ENCODE results near the gene STARD9. TPM values are rescaled to one million over a fixed set of nuclear protein-coding genes. Genes with fewer than 3 reads are reported as not detected.
"Not testable (repeated sequence)": the region's sequence is repeated elsewhere in the genome, so short reads cannot be mapped to it uniquely, and the experiment has no call there.

The STARD9 gene
- total and polyA plus RNA-seq, 12 donors, result 2.3 to 15.7 (median 6.1) TPM

DNA sequence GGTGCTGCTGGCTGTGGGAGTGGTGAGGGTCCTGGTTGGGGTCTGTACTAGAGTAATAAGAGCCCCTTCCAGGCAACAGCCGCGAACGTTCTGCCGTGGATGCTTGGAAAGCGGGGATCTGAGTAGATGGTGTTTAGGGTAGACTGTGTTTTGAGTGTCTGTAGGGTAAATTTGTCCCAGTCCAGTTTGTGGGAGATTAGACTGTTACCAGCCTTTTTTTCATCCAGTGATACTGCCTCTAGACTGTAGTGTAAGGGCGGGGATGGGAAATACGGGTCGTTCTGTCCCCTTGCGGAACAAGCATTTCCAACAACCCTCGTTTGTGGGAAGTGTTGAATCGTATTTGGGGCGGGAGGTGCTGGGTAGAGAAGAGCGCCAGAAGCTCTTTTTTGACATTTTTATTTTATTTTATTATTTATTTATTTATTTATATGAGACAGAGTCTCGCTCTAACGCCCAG lies 26.3 kb upstream of the STARD9 start:
- H3K9me3 ChIP-seq, result no peaks in the 10 kb centered on the region
- peaks cover 3 to 61% (median 26%) of the 10 kb centered on the region in 9 donors for H3K4me1 ChIP-seq
- WGBS, 2 donors, result 0% methylated on average over 15 of the region's 15 CpGs
- intact Hi-C loops (cut with DNase I), result loop anchor here in 7 of 10 donors (2.0 to 10.0 kb wide), 5 partner anchors 98 to 106 kb away; no protein-coding TSS in a partner anchor
- ATAC-seq, result peak; percentile 21 to 62 (median 43)
- TF ChIP-seq, protein P1, sequence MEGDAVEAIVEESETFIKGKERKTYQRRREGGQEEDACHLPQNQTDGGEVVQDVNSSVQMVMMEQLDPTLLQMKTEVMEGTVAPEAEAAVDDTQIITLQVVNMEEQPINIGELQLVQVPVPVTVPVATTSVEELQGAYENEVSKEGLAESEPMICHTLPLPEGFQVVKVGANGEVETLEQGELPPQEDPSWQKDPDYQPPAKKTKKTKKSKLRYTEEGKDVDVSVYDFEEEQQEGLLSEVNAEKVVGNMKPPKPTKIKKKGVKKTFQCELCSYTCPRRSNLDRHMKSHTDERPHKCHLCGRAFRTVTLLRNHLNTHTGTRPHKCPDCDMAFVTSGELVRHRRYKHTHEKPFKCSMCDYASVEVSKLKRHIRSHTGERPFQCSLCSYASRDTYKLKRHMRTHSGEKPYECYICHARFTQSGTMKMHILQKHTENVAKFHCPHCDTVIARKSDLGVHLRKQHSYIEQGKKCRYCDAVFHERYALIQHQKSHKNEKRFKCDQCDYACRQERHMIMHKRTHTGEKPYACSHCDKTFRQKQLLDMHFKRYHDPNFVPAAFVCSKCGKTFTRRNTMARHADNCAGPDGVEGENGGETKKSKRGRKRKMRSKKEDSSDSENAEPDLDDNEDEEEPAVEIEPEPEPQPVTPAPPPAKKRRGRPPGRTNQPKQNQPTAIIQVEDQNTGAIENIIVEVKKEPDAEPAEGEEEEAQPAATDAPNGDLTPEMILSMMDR (IDR thresholded peaks at IDR 0.05), result peak in 1 of 9 donors; percentile 10
- no peaks in the 10 kb centered on the region for H3K27me3 ChIP-seq
- H3K36me3 ChIP-seq, result peaks cover 0 to 29% (median 7%) of the 10 kb centered on the region in 9 donors
- peak overlapping the region; percentile 71 to 97 (median 92) for H3K27ac ChIP-seq
- peak in 1 of 2 donors; percentile 6 for DNase-seq
- peak overlapping the region; percentile 75 to 99 (median 96) for H3K4me3 ChIP-seq

GRCh38 chr15:42549741-42550392 lies 25.5 kb upstream of the STARD9 start:
- Histone ChIP-seq H3K27ac (peak overlapping the region in 5 of 10 donors; percentile 89 to 96 (median 93)), H3K4me3 (peak overlapping the region in 8 of 10 donors; percentile 82 to 99 (median 96)), H3K27me3 (no peaks in the 10 kb centered on the region), H3K36me3 (peaks cover 0 to 21% (median 6%) of the 10 kb centered on the region in 9 donors), H3K4me1 (peaks cover 3 to 54% (median 26%) of the 10 kb centered on the region in 9 donors), H3K9me3 (no peaks in the 10 kb centered on the region)
- intact Hi-C loops (cut with DNase I), result loop anchor here in 9 of 10 donors (2.0 to 10.0 kb wide), 6 partner anchors 53 to 105 kb away; partner anchors contain the start of gene SNAP23 (in 1 of the 9)
- no peak for ATAC-seq
- DNase-seq, result no peak
- TF ChIP-seq, protein P1 (IDR thresholded peaks at IDR 0.05), result no peak
- 76% methylated on average over 12 of the region's 12 CpGs for WGBS, 2 donors

- Histone ChIP-seq H3K4me1 (peaks cover 0 to 22% (median 10%) of the 10 kb centered on the region in 9 donors), H3K27me3 (no peaks in the 10 kb centered on the region), H3K36me3 (peaks cover 0 to 12% (median 0%) of the 10 kb centered on the region in 9 donors), H3K9me3 (no peaks in the 10 kb centered on the region), H3K27ac (no peak overlapping the region), H3K4me3 (no peak overlapping the region)
- DNase-seq (no peak), ATAC-seq (no peak)
- TF ChIP-seq, protein P1 (IDR thresholded peaks at IDR 0.05), result no peak
- intact Hi-C loops (cut with DNase I), result loop anchor here in 3 of 10 donors (5.0 to 10.0 kb wide), 2 partner anchors 56 to 101 kb away; partner anchors contain the start of gene SNAP23 (in 1 of the 3)
- WGBS, 2 donors, result 88 to 94% methylated on average over 1 of the region's 1 CpG
Measured at GRCh38 chr15:42553554-42553953, 21.9 kb upstream of the STARD9 start.

DNA sequence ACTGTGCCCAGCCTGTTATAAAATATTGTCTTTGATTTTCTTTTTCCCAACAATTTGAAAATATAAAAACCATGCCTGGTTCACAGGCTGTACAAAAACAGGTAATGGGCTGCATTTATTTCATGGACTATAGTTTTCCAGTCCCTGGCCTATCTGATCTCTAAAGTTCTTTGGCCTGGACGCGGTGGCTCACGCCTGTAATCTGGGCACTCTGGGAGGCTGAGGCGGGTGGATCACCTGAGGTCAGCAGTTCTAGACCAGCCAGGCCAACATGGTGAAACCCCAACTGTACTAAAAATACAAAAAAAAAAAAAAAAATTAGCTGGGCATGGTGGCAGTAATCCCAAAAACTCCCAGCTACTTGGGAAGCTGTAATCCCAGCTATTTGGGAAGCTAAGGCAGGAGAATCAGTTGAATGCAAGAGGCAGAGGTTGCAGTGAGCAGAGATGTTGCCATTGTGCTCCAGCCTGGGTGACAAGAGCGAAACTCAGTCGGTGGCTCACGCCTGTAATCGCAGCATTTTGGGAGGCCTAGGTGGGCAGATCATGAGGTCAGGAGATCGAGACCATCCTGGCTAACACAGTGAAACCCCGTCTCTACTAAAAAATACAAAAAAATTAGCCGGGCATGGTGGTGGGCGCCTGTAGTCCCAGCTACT lies 18.7 kb upstream of the STARD9 start:
- ATAC-seq, result peak in 1 of 8 donors; percentile 40
- H3K9me3 ChIP-seq, H3K27ac ChIP-seq, DNase-seq, H3K4me3 ChIP-seq, H3K27me3 ChIP-seq, H3K4me1 ChIP-seq: not testable (repeated sequence)
- peaks cover 0 to 43% (median 19%) of the 10 kb centered on the region in 9 donors for H3K36me3 ChIP-seq
- 96% methylated on average over 10 of the region's 12 CpGs for WGBS, 2 donors
- intact Hi-C loops (cut with DNase I), result loop anchor here in 2 of 10 donors (10.0 kb wide), 1 partner anchor 98 kb away; no protein-coding TSS in a partner anchor
